ENCODE data around the gene LTA. TPM values are rescaled to one million over a fixed set of nuclear protein-coding genes. Genes with fewer than 3 reads are reported as not detected.

Gene LTA
- total RNA-seq, 1 experiment from 2014 or later: not detected

DNA sequence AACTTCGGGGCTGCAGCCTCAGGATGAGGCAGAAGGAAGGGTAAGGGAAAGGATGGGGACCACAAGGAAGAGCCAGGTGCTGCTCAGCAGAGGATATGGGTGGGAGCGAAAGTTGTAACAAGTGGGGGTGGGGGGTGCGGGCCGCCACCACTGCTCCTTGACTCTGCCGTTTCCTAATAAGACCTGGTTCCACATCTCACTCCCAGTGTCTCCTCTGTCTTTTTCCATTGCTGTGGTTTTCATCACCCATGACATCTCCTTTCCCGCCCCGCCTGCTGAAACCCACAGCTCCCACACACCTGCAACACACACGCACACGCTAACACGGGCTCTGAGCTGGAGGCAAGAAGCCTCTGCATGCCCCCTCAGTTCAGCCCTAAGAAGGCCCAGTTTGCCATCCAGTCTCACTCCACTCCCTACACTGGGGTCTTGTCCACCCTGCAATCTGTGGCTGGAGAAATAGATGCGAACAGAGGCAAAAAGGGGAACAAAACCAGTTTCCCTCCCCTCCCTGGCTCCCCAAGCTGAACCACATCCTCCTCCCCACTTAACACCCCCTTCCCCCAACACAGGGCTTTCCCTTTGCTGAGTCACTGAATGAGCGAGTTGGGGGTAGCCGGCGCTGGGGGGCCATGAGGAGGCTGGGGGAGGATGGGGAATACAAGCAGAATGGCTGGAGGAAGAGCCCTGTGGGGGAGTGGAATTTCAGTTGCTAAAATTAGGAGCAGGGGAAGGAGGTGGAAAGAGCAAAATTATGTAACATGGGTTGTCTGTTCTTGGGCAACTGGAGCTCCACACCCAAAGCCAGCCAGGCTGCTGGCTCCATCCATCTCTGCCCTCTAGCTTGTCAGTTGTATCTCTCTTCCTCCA lies 13.2 kb upstream of the LTA start:
- H3K27ac Mint-ChIP-seq (ENCODE audit: unreplicated experiment): no peak overlapping the region
- Histone ChIP-seq H3K9me3 (no peaks in the 10 kb centered on the region), H3K4me3 (ENCODE audit: low read depth, low read length) (no peak overlapping the region), H3K36me3 (ENCODE audit: control insufficient read depth, insufficient read depth, low read length) (no peaks in the 10 kb centered on the region; the same call in 1 of the 2 replicates), H3K4me1 (peaks cover 4% of the 10 kb centered on the region; the same call in 1 of the 2 replicates), H3K27me3 (replicated peaks; ENCODE audit: control insufficient read depth, insufficient read depth, low read length) (no peaks in the 10 kb centered on the region)
- H3K4me3 Mint-ChIP-seq (ENCODE audit: unreplicated experiment): no peak overlapping the region
- TF ChIP-seq, protein P1, sequence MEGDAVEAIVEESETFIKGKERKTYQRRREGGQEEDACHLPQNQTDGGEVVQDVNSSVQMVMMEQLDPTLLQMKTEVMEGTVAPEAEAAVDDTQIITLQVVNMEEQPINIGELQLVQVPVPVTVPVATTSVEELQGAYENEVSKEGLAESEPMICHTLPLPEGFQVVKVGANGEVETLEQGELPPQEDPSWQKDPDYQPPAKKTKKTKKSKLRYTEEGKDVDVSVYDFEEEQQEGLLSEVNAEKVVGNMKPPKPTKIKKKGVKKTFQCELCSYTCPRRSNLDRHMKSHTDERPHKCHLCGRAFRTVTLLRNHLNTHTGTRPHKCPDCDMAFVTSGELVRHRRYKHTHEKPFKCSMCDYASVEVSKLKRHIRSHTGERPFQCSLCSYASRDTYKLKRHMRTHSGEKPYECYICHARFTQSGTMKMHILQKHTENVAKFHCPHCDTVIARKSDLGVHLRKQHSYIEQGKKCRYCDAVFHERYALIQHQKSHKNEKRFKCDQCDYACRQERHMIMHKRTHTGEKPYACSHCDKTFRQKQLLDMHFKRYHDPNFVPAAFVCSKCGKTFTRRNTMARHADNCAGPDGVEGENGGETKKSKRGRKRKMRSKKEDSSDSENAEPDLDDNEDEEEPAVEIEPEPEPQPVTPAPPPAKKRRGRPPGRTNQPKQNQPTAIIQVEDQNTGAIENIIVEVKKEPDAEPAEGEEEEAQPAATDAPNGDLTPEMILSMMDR (IDR thresholded peaks at IDR 0.05; ENCODE audit: insufficient read depth in 1 of 2, low read depth in 1 of 2, low read length in 1 of 2, severe bottlenecking in 1 of 2, unreplicated experiment in 1 of 2): no peak
- no peaks in the 10 kb centered on the region for H3K4me1 Mint-ChIP-seq (ENCODE audit: low read depth, unreplicated experiment)
- BruUV-seq (replicated peaks): no TSS peak
- CTCF ChIA-PET: no interaction called here
- POLR2A ChIA-PET: no interaction called here
- H3K27me3 Mint-ChIP-seq (ENCODE audit: insufficient read depth, unreplicated experiment): no peaks in the 10 kb centered on the region
- peaks cover 20% of the 10 kb centered on the region for H3K36me3 Mint-ChIP-seq (ENCODE audit: insufficient read depth, unreplicated experiment)
- intact Hi-C loops (cut with micrococcal nuclease; ENCODE audit: unreplicated experiment): no loop called here
- H3K9me3 Mint-ChIP-seq (ENCODE audit: unreplicated experiment): no peaks in the 10 kb centered on the region
- DNase-seq: no peak

DNA sequence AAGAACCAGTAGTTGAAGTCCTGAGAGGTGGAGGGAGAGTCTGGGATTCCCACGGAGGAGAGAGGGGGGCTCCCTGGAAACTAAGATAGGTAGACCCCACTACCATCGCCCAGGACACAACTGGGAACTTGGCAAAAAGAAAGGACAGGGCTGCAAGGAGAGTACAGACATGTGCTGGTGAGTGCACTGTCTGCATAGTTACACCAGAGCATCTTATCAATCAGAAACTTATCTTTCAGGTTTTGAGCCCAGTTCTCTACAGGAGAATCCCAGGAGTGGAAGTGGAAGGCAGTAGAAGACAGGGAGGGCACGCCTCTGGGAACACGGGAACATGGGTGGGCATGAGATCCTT lies 12.5 kb upstream of the LTA start:
- Mint-ChIP-seq H3K4me1 (ENCODE audit: low read depth, unreplicated experiment) (no peaks in the 10 kb centered on the region), H3K4me3 (ENCODE audit: unreplicated experiment) (no peak overlapping the region), H3K36me3 (ENCODE audit: insufficient read depth, unreplicated experiment) (peaks cover 20% of the 10 kb centered on the region), H3K27me3 (ENCODE audit: insufficient read depth, unreplicated experiment) (no peaks in the 10 kb centered on the region), H3K27ac (ENCODE audit: unreplicated experiment) (peak overlapping the region; percentile 43), H3K9me3 (ENCODE audit: unreplicated experiment) (no peaks in the 10 kb centered on the region)
- no TSS peak for BruUV-seq (replicated peaks)
- Histone ChIP-seq H3K9me3 (no peaks in the 10 kb centered on the region), H3K27me3 (replicated peaks; ENCODE audit: control insufficient read depth, insufficient read depth, low read length) (no peaks in the 10 kb centered on the region), H3K4me3 (ENCODE audit: low read depth, low read length) (no peak overlapping the region), H3K4me1 (peaks cover 4% of the 10 kb centered on the region; the same call in 1 of the 2 replicates), H3K36me3 (ENCODE audit: control insufficient read depth, insufficient read depth, low read length) (no peaks in the 10 kb centered on the region; the same call in 1 of the 2 replicates)
- TF ChIP-seq, protein P1 (IDR thresholded peaks at IDR 0.05; ENCODE audit: insufficient read depth in 1 of 2, low read depth in 1 of 2, low read length in 1 of 2, severe bottlenecking in 1 of 2, unreplicated experiment in 1 of 2): no peak
- intact Hi-C loops (cut with micrococcal nuclease; ENCODE audit: unreplicated experiment): no loop called here
- ChIA-PET CTCF (no interaction called here), POLR2A (no interaction called here)
- no peak for DNase-seq

DNA sequence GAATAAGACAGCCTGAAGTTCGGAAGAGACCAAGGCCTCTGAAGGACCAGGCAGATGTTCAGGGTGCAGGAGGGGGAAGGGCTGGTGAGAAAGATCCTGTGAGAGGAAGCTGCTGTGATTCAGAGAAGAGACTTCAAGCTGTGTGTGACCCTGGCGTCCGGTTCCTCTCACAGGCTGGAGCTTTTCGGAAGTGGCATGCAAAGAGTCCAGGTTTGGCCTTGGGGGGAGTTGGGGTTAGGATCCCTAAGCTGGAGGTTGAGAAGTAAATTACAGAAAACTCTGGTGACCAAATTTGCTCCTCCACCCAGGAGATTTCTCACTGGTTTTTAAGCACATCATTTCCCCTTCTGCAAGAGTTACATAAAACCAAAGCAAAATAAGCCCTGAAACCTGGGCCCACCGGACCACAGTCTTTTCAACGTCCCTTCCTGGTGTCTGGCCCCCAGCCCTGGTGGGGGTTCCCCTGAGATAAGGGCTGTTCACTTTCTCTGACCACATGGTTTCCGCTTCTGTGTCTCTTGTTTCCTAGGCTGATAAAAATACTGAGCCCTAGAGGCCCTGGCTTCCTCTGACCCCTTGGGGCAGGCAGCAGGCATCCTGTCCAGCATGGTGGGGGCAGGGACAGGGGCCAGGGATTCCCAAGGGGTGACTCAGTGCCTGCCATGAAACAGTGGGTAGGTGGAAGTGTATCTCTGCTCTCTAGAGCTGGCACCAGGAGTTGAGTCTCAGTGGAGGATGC lies 12.0 kb upstream of the LTA start:
- BruUV-seq (replicated peaks): no TSS peak
- intact Hi-C loops (cut with micrococcal nuclease; ENCODE audit: unreplicated experiment): no loop called here
- Histone ChIP-seq H3K9me3 (no peaks in the 10 kb centered on the region), H3K36me3 (ENCODE audit: control insufficient read depth, insufficient read depth, low read length) (no peaks in the 10 kb centered on the region; the same call in 1 of the 2 replicates), H3K4me3 (ENCODE audit: low read depth, low read length) (no peak overlapping the region), H3K27me3 (replicated peaks; ENCODE audit: control insufficient read depth, insufficient read depth, low read length) (no peaks in the 10 kb centered on the region), H3K4me1 (peaks cover 4% of the 10 kb centered on the region; the same call in 1 of the 2 replicates)
- POLR2A ChIA-PET: no interaction called here
- no peak overlapping the region for H3K4me3 Mint-ChIP-seq (ENCODE audit: unreplicated experiment)
- DNase-seq: peak in 1 of 2 experiments; percentile 22
- no peaks in the 10 kb centered on the region for H3K4me1 Mint-ChIP-seq (ENCODE audit: low read depth, unreplicated experiment)
- TF ChIP-seq, protein P1 (IDR thresholded peaks at IDR 0.05; ENCODE audit: insufficient read depth in 1 of 2, low read depth in 1 of 2, low read length in 1 of 2, severe bottlenecking in 1 of 2, unreplicated experiment in 1 of 2): no peak
- CTCF ChIA-PET: no interaction called here
- peak overlapping the region; percentile 43 for H3K27ac Mint-ChIP-seq (ENCODE audit: unreplicated experiment)
- peaks cover 20% of the 10 kb centered on the region for H3K36me3 Mint-ChIP-seq (ENCODE audit: insufficient read depth, unreplicated experiment)
- no peaks in the 10 kb centered on the region for H3K27me3 Mint-ChIP-seq (ENCODE audit: insufficient read depth, unreplicated experiment)
- H3K9me3 Mint-ChIP-seq (ENCODE audit: unreplicated experiment): no peaks in the 10 kb centered on the region
